IMR-90 (cell line): Measurements from ENCODE around the gene TMEM253. TPM values are rescaled to one million over a fixed set of nuclear protein-coding genes. Genes with fewer than 3 reads are reported as not detected.

Experiments used
- ATAC-seq: fragments of 200-7000 bp; cut with Tn5 transposase; 2 replicates; pipeline ENCODE4 v1.9.1; 2020; ENCODE audit warnings: low read depth, mild to moderate bottlenecking, moderate library complexity
- BruUV-seq: library from RNA; stranded (reverse); fragments of 400-500 nt; replicated peaks from 2 replicates; lab custom pipeline; 2021; lab: Mats Ljungman, UMichigan
- CTCF ChIA-PET: fragments of 300-600 bp; formaldehyde crosslinking; extraction: SDS; loops from one replicate; lab custom pipeline; 2021; ENCODE audit warnings: antibody characterized with exemption; lab: Yijun Ruan, JAX
- POLR2A ChIA-PET: fragments of 300-600 bp; sonication (Branson Sonifier 250); formaldehyde crosslinking; loops from one replicate; lab custom pipeline; 2022; ENCODE audit warnings: antibody characterized with exemption; ENCODE audit not compliant: unreplicated experiment; lab: Charles Lee
- DNase-seq: peaks from one replicate; pipeline ENCODE4 v3.0.0; 2013
- H2AFZ ChIP-seq: replicated peaks from 2 replicates; pipeline ENCODE3; 2013; ENCODE audit warnings: low read length, mild to moderate bottlenecking; ENCODE audit not compliant: poor library complexity
- H2AK5ac ChIP-seq: 2 replicates; pipeline ENCODE4 v1.6.1; 2013; ENCODE audit warnings: low read depth, low read length, inconsistent platforms
- H2AK9ac ChIP-seq: replicated peaks from 2 replicates; pipeline ENCODE3; 2013; ENCODE audit warnings: mild to moderate bottlenecking, low read depth, low read length, moderate library complexity; ENCODE audit not compliant: poor library complexity
- H2BK120ac ChIP-seq: 2 replicates; pipeline ENCODE4 v1.6.1; 2013; ENCODE audit warnings: low read depth, low read length, inconsistent platforms
- H2BK15ac ChIP-seq: 3 replicates; pipeline ENCODE4 v1.6.1; 2013; ENCODE audit warnings: low read depth, low read length, inconsistent platforms
- H2BK20ac ChIP-seq: 2 replicates; pipeline ENCODE4 v1.6.1; 2013; ENCODE audit warnings: low read depth, mild to moderate bottlenecking, inconsistent platforms, low read length, moderate library complexity
- H2BK5ac ChIP-seq: 2 replicates; pipeline ENCODE4 v1.6.1; 2013; ENCODE audit warnings: mild to moderate bottlenecking, low read depth, low read length, inconsistent platforms; ENCODE audit not compliant: poor library complexity, severe bottlenecking
- H3K14ac ChIP-seq: replicated peaks from 2 replicates; pipeline ENCODE4 v1.6.1; 2013; ENCODE audit warnings: low read depth, low read length, inconsistent platforms
- H3K18ac ChIP-seq: 2 replicates; pipeline ENCODE4 v1.6.1; 2013; ENCODE audit warnings: low read depth, low read length, control low read depth
- H3K23ac ChIP-seq: 2 replicates; pipeline ENCODE4 v1.6.1; 2013; ENCODE audit warnings: low read depth, low read length, inconsistent platforms
- H3K27ac ChIP-seq: 2 replicates; pipeline ENCODE4 v1.5.1; 2013; ENCODE audit warnings: mild to moderate bottlenecking, control low read depth, low read length; ENCODE audit not compliant: insufficient read depth
- H3K27me3 ChIP-seq: 2 replicates; pipeline ENCODE4 v1.6.1; 2013; ENCODE audit warnings: low read length; ENCODE audit not compliant: control insufficient read depth, insufficient read depth
- H3K36me3 ChIP-seq: 2 replicates; pipeline ENCODE4 v1.6.1; 2013; ENCODE audit warnings: low read length, mixed read lengths; ENCODE audit not compliant: control insufficient read depth, insufficient read depth
- H3K4ac ChIP-seq: 2 replicates; pipeline ENCODE4 v1.6.1; 2013; ENCODE audit warnings: low read depth, low read length, inconsistent platforms
- H3K4me1 ChIP-seq: 2 replicates; pipeline ENCODE4 v1.6.1; 2013; ENCODE audit warnings: low read length, mixed read lengths; ENCODE audit not compliant: control insufficient read depth, insufficient read depth
- H3K4me2 ChIP-seq: 2 replicates; pipeline ENCODE4 v1.6.1; 2013; ENCODE audit warnings: low read depth, mild to moderate bottlenecking, control low read depth, low read length, moderate library complexity
- H3K4me3 ChIP-seq: 2 replicates; pipeline ENCODE4 v1.5.1; 2013; ENCODE audit warnings: low read depth, mild to moderate bottlenecking, control low read depth, low read length, moderate library complexity; ENCODE audit not compliant: insufficient read depth
- H3K56ac ChIP-seq: 2 replicates; pipeline ENCODE4 v1.6.1; 2013; ENCODE audit warnings: low read length, inconsistent platforms; ENCODE audit not compliant: insufficient read depth; ENCODE audit errors: extremely low read depth
- H3K79me1 ChIP-seq, 2 experiments: 2 replicates each; pipeline ENCODE4 v1.6.1; 2013; ENCODE audit warnings: low read length in 2 of 2, inconsistent platforms in 1 of 2, low read depth in 1 of 2
- H3K9ac ChIP-seq: 2 replicates; pipeline ENCODE4 v1.6.1; 2013; ENCODE audit warnings: low read depth, low read length, control low read depth
- H3K9me1 ChIP-seq: 2 replicates; pipeline ENCODE4 v1.6.1; 2013; ENCODE audit warnings: low read length, inconsistent platforms; ENCODE audit not compliant: insufficient read depth
- H3K9me3 ChIP-seq: 2 replicates; pipeline ENCODE4 v1.6.1; 2013; ENCODE audit warnings: low read length; ENCODE audit not compliant: control insufficient read depth, insufficient read depth
- H4K20me1 ChIP-seq: 2 replicates; pipeline ENCODE4 v1.6.1; 2013; ENCODE audit warnings: low read length, inconsistent platforms; ENCODE audit not compliant: insufficient read depth
- H4K5ac ChIP-seq: 2 replicates; pipeline ENCODE4 v1.6.1; 2013; ENCODE audit warnings: mild to moderate bottlenecking, low read depth, low read length, control low read depth
- H4K8ac ChIP-seq, 2 experiments: 2 replicates each; pipeline ENCODE4 v1.6.1; 2013; ENCODE audit warnings: low read depth in 2 of 2, low read length in 2 of 2, control low read depth in 1 of 2, inconsistent platforms in 1 of 2
- H4K91ac ChIP-seq: 2 replicates; pipeline ENCODE4 v1.6.1; 2013; ENCODE audit warnings: low read depth, low read length, inconsistent platforms; ENCODE audit not compliant: insufficient read depth
- MAFK ChIP-seq: IDR thresholded peaks from 2 replicates; pipeline ENCODE4 v1.6.1; 2012; ENCODE audit warnings: low read depth, low read length, improper control_type of control experiment
- MXI1 ChIP-seq: IDR thresholded peaks from 2 replicates; pipeline ENCODE4 v1.6.1; 2012; ENCODE audit warnings: low read depth, mild to moderate bottlenecking, low read length, moderate library complexity, borderline replicate concordance
- RCOR1 ChIP-seq: IDR thresholded peaks from 2 replicates; pipeline ENCODE4 v1.6.1; 2012; ENCODE audit warnings: mild to moderate bottlenecking, low read length, improper control_type of control experiment; ENCODE audit not compliant: insufficient replicate concordance
- WGBS, 2 experiments: methylation state at CpG; one replicate each; pipeline versions ENCODE4 v1.1.5 to v1.1.7; 2013; ENCODE audit warnings: missing lambda C conversion rate in 2 of 2; ENCODE audit not compliant: insufficient read length in 1 of 2; ENCODE audit errors: extremely low coverage in 2 of 2; 5-methylcytosine and 5-hydroxymethylcytosine counted together
- dilution Hi-C: fragments of 300-500 bp; cut with HindIII; formaldehyde crosslinking; loops from one replicate; pipeline ENCODE4 v1.14.3; 2018; ENCODE audit warnings: low sequenced_read_pairs; ENCODE audit not compliant: unreplicated experiment
- in situ Hi-C: fragments of 300-500 bp; cut with MboI; formaldehyde crosslinking; loops from 3 replicates; pipeline ENCODE4 v1.14.3; 2019; ENCODE audit warnings: low sequenced_read_pairs, inconsistent platforms, mixed read lengths
- intact Hi-C: fragments of 100-400 bp; cut with micrococcal nuclease; formaldehyde crosslinking; loops from 2 replicates; pipeline ENCODE4 v1.10.0; 2022
- polyA plus RNA-seq, 3 experiments: library from polyadenylated mRNA; depleted of rRNA; stranded (reverse); fragments of >200 nt; gene quantifications; 2 replicates each; pipeline ENCODE4 v1.2.3, GENCODE V29; 2012; ENCODE audit warnings: low replicate concordance in 1 of 3
- total RNA-seq: library from RNA; depleted of rRNA; stranded (reverse); fragments of >200 nt; gene quantifications from 2 replicates; pipeline ENCODE4 v1.2.3, GENCODE V29; 2012
- TF ChIP-seq, protein P1 (sequence below): fragments of 150-350 bp; IDR thresholded peaks from 2 replicates; pipeline ENCODE4 v1.6.1; 2016; ENCODE audit warnings: low read depth, mild to moderate bottlenecking, low read length, moderate library complexity, borderline replicate concordance
- TF ChIP-seq, protein P2 (sequence below): conservative IDR thresholded peaks from 2 replicates; pipeline ENCODE4 v1.5.1; 2012; ENCODE audit warnings: mild to moderate bottlenecking, low read depth, low read length, improper control_type of control experiment

Gene TMEM253
- total and polyA plus RNA-seq, 2 of the 4 experiments (the other 2 are of a cell fraction), result 0.07 TPM; not detected in 1

DNA sequence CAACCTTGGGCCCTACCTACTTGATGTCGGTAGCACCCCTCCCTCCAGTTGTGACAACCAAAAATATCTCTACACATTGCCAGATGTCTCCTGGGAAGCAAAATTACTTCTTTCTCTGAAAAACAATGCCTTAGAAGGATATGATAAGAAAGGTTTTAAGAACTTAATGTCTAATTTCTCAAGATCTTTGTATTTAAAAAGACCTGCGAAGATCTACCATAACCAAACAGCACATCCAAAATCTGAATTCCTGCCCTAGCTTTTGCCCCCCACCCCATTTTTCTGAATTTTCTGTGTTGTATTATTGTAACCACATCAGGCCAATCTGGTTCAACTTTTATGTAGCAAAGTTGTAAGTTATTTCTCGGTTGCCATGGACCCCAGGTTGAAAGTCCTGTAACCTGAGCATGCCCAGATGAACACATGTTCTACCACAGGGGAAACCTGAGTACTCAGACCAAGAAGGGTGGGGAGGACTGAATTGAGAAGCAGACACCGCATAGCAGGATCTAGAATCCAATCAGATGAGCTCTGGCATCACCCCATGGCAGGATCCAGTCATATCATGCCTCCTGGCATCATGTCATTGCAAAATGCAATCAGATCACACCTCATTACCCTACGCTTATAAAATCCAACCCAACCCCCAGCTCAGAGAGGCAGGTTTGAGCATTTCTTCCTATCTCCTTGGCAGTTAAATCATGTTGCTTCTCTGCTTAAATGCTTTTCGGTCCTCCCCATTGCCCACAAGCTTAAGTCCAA, 8.7 kb downstream of the TMEM253 start (continued):
- TF ChIP-seq, protein P1, sequence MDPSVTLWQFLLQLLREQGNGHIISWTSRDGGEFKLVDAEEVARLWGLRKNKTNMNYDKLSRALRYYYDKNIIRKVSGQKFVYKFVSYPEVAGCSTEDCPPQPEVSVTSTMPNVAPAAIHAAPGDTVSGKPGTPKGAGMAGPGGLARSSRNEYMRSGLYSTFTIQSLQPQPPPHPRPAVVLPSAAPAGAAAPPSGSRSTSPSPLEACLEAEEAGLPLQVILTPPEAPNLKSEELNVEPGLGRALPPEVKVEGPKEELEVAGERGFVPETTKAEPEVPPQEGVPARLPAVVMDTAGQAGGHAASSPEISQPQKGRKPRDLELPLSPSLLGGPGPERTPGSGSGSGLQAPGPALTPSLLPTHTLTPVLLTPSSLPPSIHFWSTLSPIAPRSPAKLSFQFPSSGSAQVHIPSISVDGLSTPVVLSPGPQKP, result no peak

DNA sequence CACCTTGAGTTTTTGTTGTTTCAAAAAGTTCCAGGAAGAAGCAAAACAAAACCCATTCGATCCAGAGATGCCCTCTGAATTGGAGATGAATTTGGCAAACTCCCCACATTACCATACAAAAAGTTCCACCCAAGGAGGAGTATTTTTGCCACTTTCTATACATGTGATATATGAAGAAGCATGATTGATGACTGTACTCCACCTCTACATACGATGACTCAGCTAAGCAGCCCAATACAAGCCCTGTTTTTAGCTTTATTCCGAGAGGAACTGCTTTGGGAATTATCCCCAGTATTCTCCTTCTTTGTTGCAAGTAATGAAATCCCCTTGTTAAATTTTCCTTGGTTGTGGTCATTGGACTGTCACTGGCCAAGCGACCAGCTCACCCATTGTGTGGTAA, 11.4 kb downstream of the TMEM253 start:
- Histone ChIP-seq H3K14ac (no peak overlapping the region), H2AFZ (no peak overlapping the region), H3K27ac (no peak overlapping the region), H3K9me3 (no peaks in the 10 kb centered on the region), H3K23ac (no peak overlapping the region), H3K9ac (no peak overlapping the region), H3K18ac (no peak overlapping the region), H4K5ac (no peak overlapping the region), H2AK5ac (no peak overlapping the region), H3K4me2 (no peak overlapping the region), H3K56ac (no peak overlapping the region), H4K91ac (no peak overlapping the region), H3K36me3 (no peaks in the 10 kb centered on the region), H3K79me1 (no peaks in the 10 kb centered on the region), H2AK9ac (no peak overlapping the region), H4K8ac (no peak overlapping the region), H4K20me1 (no peaks in the 10 kb centered on the region), H3K27me3 (no peaks in the 10 kb centered on the region), H2BK5ac (no peak overlapping the region), H2BK20ac (no peak overlapping the region), H2BK15ac (no peak overlapping the region), H3K9me1 (no peaks in the 10 kb centered on the region), H3K4me1 (no peaks in the 10 kb centered on the region), H3K4me3 (no peak overlapping the region), H2BK120ac (no peak overlapping the region), H3K4ac (no peak overlapping the region)
- DNase-seq (no peak), ATAC-seq (no peak)
- ChIA-PET POLR2A (no interaction called here), CTCF (no interaction called here)
- dilution Hi-C loops (no loop called here), intact Hi-C loops (no loop called here), in situ Hi-C loops (no loop called here)
- no CpG with 5 or more reads among the region's 4 CpGs for WGBS, 2 experiments
- BruUV-seq, result no TSS peak
- no peak for TF ChIP-seq RCOR1
- TF ChIP-seq MAFK, result no peak
- TF ChIP-seq MXI1, result no peak
- TF ChIP-seq, protein P2, sequence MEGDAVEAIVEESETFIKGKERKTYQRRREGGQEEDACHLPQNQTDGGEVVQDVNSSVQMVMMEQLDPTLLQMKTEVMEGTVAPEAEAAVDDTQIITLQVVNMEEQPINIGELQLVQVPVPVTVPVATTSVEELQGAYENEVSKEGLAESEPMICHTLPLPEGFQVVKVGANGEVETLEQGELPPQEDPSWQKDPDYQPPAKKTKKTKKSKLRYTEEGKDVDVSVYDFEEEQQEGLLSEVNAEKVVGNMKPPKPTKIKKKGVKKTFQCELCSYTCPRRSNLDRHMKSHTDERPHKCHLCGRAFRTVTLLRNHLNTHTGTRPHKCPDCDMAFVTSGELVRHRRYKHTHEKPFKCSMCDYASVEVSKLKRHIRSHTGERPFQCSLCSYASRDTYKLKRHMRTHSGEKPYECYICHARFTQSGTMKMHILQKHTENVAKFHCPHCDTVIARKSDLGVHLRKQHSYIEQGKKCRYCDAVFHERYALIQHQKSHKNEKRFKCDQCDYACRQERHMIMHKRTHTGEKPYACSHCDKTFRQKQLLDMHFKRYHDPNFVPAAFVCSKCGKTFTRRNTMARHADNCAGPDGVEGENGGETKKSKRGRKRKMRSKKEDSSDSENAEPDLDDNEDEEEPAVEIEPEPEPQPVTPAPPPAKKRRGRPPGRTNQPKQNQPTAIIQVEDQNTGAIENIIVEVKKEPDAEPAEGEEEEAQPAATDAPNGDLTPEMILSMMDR, result no peak
